Measurements from ENCODE around the gene DNAL1.

- TF ChIP-seq, protein P1, sequence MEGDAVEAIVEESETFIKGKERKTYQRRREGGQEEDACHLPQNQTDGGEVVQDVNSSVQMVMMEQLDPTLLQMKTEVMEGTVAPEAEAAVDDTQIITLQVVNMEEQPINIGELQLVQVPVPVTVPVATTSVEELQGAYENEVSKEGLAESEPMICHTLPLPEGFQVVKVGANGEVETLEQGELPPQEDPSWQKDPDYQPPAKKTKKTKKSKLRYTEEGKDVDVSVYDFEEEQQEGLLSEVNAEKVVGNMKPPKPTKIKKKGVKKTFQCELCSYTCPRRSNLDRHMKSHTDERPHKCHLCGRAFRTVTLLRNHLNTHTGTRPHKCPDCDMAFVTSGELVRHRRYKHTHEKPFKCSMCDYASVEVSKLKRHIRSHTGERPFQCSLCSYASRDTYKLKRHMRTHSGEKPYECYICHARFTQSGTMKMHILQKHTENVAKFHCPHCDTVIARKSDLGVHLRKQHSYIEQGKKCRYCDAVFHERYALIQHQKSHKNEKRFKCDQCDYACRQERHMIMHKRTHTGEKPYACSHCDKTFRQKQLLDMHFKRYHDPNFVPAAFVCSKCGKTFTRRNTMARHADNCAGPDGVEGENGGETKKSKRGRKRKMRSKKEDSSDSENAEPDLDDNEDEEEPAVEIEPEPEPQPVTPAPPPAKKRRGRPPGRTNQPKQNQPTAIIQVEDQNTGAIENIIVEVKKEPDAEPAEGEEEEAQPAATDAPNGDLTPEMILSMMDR (IDR thresholded peaks at IDR 0.05), result no peak
- TF ChIP-seq EP300 (IDR thresholded peaks at IDR 0.05), result no peak
These were observed 79.9 kb downstream of the DNAL1 start for GRCh38 chr14:73724696-73725095.
